Stimulated activated CD4-positive, alpha-beta T cell treated with anti-CD3 and anti-CD28 coated beads, Interleukin-12 subunit alpha, Interleukin-12 subunit beta, amount 100 ng/mL, for 48 hours (primary cell): Measurements from ENCODE around the gene CTSA.
A peak's percentile ranks its signal among the peaks of the same experiment; 100 is the strongest.

ENCODE experiments used
- DNase-seq, 3 donors: peaks; one replicate each; pipeline ENCODE4 v3.0.0-alpha.2; 2020; ENCODE audit warnings: low read depth in 2 of 3, low spot score in 1 of 3

The CTSA gene

GRCh38 chr20:45934586-45935415 lies 43.7 kb downstream of the CTSA start, which contains the start of gene PCIF1:
PCIF1 (plus strand) TSS chr20:45934683; CDS start chr20:45939000, 4,317 bp downstream.
- peak; percentile 97 to 98 (median 97) for DNase-seq

GRCh38 chr20:45935416-45936046 lies 44.4 kb downstream of the CTSA start:
- DNase-seq = no peak

GRCh38 chr20:45937765-45938164 lies 46.6 kb downstream of the CTSA start:
- DNase-seq = no peak

GRCh38 chr20:45938727-45939438 lies 47.7 kb downstream of the CTSA start:
- no peak for DNase-seq

- no peak for DNase-seq
These were observed 48.9 kb downstream of the CTSA start for GRCh38 chr20:45940053-45940452.

GRCh38 chr20:45940469-45940868 lies 49.3 kb downstream of the CTSA start:
- DNase-seq = no peak

GRCh38 chr20:45943613-45944012 lies 52.5 kb downstream of the CTSA start:
- DNase-seq = no peak

- DNase-seq = no peak
These were observed 53.2 kb downstream of the CTSA start for GRCh38 chr20:45944151-45944964.

- no peak for DNase-seq
These were observed 54.0 kb downstream of the CTSA start for GRCh38 chr20:45944965-45945677.

- DNase-seq = no peak
These were observed 54.6 kb downstream of the CTSA start for GRCh38 chr20:45945678-45946148.

- DNase-seq = peak in 1 of 3 donors; percentile 32
These were observed 55.2 kb downstream of the CTSA start for GRCh38 chr20:45946149-45946970.

- no peak for DNase-seq
These were observed 56.2 kb downstream of the CTSA start for GRCh38 chr20:45947110-45947866.

- DNase-seq = no peak
These were observed 57.2 kb downstream of the CTSA start for GRCh38 chr20:45948261-45948733.
